Colonic mucosa (tissue), 4 donors: Measurements from ENCODE around the gene CHRNA10. TPM values are rescaled to one million over a fixed set of nuclear protein-coding genes. Genes with fewer than 3 reads are reported as not detected.

Source experiments
- DNase-seq: peaks from one replicate; pipeline ENCODE4 v3.0.0-alpha.2; 2020
- H3K27ac ChIP-seq: fragments of 200-600 bp; one replicate; pipeline ENCODE4 v1.8.0; 2021
- H3K27me3 ChIP-seq: fragments of 200-600 bp; one replicate; pipeline ENCODE4 v1.8.0; 2021
- H3K36me3 ChIP-seq: fragments of 200-600 bp; one replicate; pipeline ENCODE4 v1.8.0; 2021
- H3K4me1 ChIP-seq: fragments of 200-600 bp; one replicate; pipeline ENCODE4 v1.8.0; 2021; ENCODE audit warnings: mild to moderate bottlenecking
- H3K4me3 ChIP-seq: fragments of 200-600 bp; one replicate; pipeline ENCODE4 v1.8.0; 2021
- H3K9ac ChIP-seq, 2 donors: one replicate each; pipeline ENCODE4 v1.7.0; 2013; ENCODE audit warnings: control low read depth in 2 of 2, low read depth in 2 of 2, low read length in 2 of 2
- H3K9me3 ChIP-seq: fragments of 200-600 bp; one replicate; pipeline ENCODE4 v1.8.0; 2021
- intact Hi-C: fragments of 100-400 bp; cut with DNase I; formaldehyde crosslinking; loops from one replicate; pipeline ENCODE4 v1.14.1; 2022
- total RNA-seq, 2 donors: library from RNA; stranded (reverse); fragmentation: NEBNext Ultra II Directional in 1 of 2; extraction: Animal tissue kit (Norgen Biotek cat#: 25700) in 1 of 2; gene quantifications; one replicate each; pipeline ENCODE4 v1.2.1, GENCODE V29; 2021
- TF ChIP-seq, protein P1 (sequence below): fragments of 200-600 bp; IDR thresholded peaks from one replicate; pipeline ENCODE4 v1.8.0; 2022; ENCODE audit warnings: antibody characterized with exemption, mild to moderate bottlenecking
- donor health status: healthy.
- donor health status: DM: no; HTN: no; CAD: no.
- donor health status: DM: no; HTN: no; CAD: no.

The CHRNA10 gene
- total RNA-seq, 2 donors from 2014 or later, result 1.4 to 2.4 TPM

- H3K9ac ChIP-seq, result no peak overlapping the region
- H3K27me3 ChIP-seq, result no peaks in the 10 kb centered on the region
- H3K27ac ChIP-seq, result no peak overlapping the region
- peaks cover 19% of the 10 kb centered on the region for H3K36me3 ChIP-seq
- TF ChIP-seq, protein P1, sequence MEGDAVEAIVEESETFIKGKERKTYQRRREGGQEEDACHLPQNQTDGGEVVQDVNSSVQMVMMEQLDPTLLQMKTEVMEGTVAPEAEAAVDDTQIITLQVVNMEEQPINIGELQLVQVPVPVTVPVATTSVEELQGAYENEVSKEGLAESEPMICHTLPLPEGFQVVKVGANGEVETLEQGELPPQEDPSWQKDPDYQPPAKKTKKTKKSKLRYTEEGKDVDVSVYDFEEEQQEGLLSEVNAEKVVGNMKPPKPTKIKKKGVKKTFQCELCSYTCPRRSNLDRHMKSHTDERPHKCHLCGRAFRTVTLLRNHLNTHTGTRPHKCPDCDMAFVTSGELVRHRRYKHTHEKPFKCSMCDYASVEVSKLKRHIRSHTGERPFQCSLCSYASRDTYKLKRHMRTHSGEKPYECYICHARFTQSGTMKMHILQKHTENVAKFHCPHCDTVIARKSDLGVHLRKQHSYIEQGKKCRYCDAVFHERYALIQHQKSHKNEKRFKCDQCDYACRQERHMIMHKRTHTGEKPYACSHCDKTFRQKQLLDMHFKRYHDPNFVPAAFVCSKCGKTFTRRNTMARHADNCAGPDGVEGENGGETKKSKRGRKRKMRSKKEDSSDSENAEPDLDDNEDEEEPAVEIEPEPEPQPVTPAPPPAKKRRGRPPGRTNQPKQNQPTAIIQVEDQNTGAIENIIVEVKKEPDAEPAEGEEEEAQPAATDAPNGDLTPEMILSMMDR, result no peak
- intact Hi-C loops, result no loop called here
- no peak overlapping the region for H3K4me3 ChIP-seq
- no peaks in the 10 kb centered on the region for H3K4me1 ChIP-seq
- no peak for DNase-seq
- no peaks in the 10 kb centered on the region for H3K9me3 ChIP-seq
Observed at GRCh38 chr11:3703383-3703782, 32.2 kb upstream of the CHRNA10 start.

GRCh38 chr11:3700910-3701309 lies 29.7 kb upstream of the CHRNA10 start:
- TF ChIP-seq, protein P1, result no peak
- Histone ChIP-seq H3K27ac (no peak overlapping the region), H3K9ac (no peak overlapping the region), H3K36me3 (peaks cover 19% of the 10 kb centered on the region), H3K9me3 (no peaks in the 10 kb centered on the region), H3K4me3 (no peak overlapping the region), H3K4me1 (no peaks in the 10 kb centered on the region), H3K27me3 (no peaks in the 10 kb centered on the region)
- intact Hi-C loops, result no loop called here
- no peak for DNase-seq

GRCh38 chr11:3700410-3700809 lies 29.2 kb upstream of the CHRNA10 start:
- Histone ChIP-seq H3K27me3 (no peaks in the 10 kb centered on the region), H3K4me1 (no peaks in the 10 kb centered on the region), H3K27ac (no peak overlapping the region), H3K36me3 (peaks cover 19% of the 10 kb centered on the region), H3K9ac (no peak overlapping the region), H3K9me3 (no peaks in the 10 kb centered on the region), H3K4me3 (no peak overlapping the region)
- no peak for DNase-seq
- TF ChIP-seq, protein P1, result no peak
- intact Hi-C loops, result no loop called here

DNA sequence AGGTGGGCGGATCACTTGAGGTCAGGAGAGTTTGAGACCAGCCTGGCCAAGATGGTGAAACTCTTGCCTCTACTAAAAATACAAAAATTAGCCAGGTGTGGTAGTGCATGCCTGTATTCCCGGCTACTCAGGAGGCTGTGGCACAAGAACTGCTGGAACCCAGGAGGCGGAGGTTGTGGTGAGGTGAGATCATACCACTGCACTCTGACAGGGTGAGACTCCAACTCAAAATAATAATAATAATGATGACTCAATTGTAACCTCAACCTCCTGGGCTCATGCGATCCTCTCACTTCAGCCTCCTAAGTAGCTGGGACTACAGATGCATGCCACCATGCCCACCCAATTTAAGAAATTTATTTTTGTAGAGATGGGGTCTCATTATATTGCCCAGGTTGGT lies 15.6 kb upstream of the CHRNA10 start:
- no peaks in the 10 kb centered on the region for H3K4me1 ChIP-seq
- H3K27ac ChIP-seq, result no peak overlapping the region
- no peak overlapping the region for H3K9ac ChIP-seq
- H3K9me3 ChIP-seq, result no peaks in the 10 kb centered on the region
- H3K36me3 ChIP-seq, result peaks cover 39% of the 10 kb centered on the region
- H3K27me3 ChIP-seq, result no peaks in the 10 kb centered on the region
- H3K4me3 ChIP-seq, result no peak overlapping the region
- TF ChIP-seq, protein P1, result no peak
- DNase-seq, result no peak
- intact Hi-C loops, result no loop called here

- H3K27ac ChIP-seq, result no peak overlapping the region
- H3K9ac ChIP-seq, result no peak overlapping the region
- H3K4me1 ChIP-seq, result no peaks in the 10 kb centered on the region
- TF ChIP-seq, protein P1, result no peak
- no peaks in the 10 kb centered on the region for H3K27me3 ChIP-seq
- intact Hi-C loops, result no loop called here
- no peaks in the 10 kb centered on the region for H3K9me3 ChIP-seq
- H3K36me3 ChIP-seq, result peaks cover 34% of the 10 kb centered on the region
- no peak for DNase-seq
- H3K4me3 ChIP-seq, result no peak overlapping the region
Observed at GRCh38 chr11:3685923-3686322, 14.7 kb upstream of the CHRNA10 start.

DNA sequence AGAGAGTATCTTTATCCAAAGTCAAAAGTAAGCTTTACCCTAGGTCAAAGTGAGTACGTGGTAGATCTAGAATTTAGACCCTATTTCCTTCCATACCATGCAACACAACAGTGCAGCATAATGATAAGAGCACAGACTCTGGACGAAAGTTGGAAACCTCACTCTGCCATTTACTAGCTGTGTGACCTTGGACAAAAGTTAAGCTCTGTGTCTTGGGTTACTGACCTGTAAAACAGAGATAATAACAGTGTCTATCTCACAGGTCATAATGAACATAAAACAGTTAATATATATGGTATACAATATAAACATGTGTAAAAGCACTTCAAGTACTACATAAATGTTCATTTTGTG lies 13.6 kb upstream of the CHRNA10 start:
- DNase-seq, result no peak
- Histone ChIP-seq H3K27ac (no peak overlapping the region), H3K9me3 (no peaks in the 10 kb centered on the region), H3K4me3 (no peak overlapping the region), H3K36me3 (peaks cover 33% of the 10 kb centered on the region), H3K4me1 (no peaks in the 10 kb centered on the region), H3K9ac (no peak overlapping the region), H3K27me3 (no peaks in the 10 kb centered on the region)
- intact Hi-C loops, result no loop called here
- TF ChIP-seq, protein P1, result no peak
